Mesendoderm (in vitro differentiated cells): ENCODE data around the gene MCFD2.

ENCODE experiments used
- DNase-seq: peaks from one replicate; pipeline ENCODE4 v3.0.0; 2013
- H2AK5ac ChIP-seq: 2 replicates; pipeline ENCODE4 v1.6.1; 2013; ENCODE audit warnings: low read length, inconsistent platforms
- H2BK120ac ChIP-seq: 2 replicates; pipeline ENCODE4 v1.6.1; 2013; ENCODE audit warnings: low read depth, mild to moderate bottlenecking, low read length, moderate library complexity, mixed read lengths
- H2BK15ac ChIP-seq: replicated peaks from 2 replicates; pipeline ENCODE4 v1.6.1; 2013; ENCODE audit warnings: low read depth, mild to moderate bottlenecking, moderate library complexity
- H2BK5ac ChIP-seq: 2 replicates; pipeline ENCODE4 v1.6.1; 2013; ENCODE audit warnings: low read length, inconsistent platforms
- H3K18ac ChIP-seq: 2 replicates; pipeline ENCODE4 v1.6.1; 2013; ENCODE audit warnings: mild to moderate bottlenecking, low read length, mixed read lengths
- H3K23ac ChIP-seq: one replicate; pipeline ENCODE4 v1.6.1; 2013; ENCODE audit warnings: low read length
- H3K27ac ChIP-seq: 2 replicates; pipeline ENCODE4 v1.5.1; 2013; ENCODE audit warnings: low read depth, mild to moderate bottlenecking, inconsistent platforms, low read length, moderate library complexity
- H3K27me3 ChIP-seq: 2 replicates; pipeline ENCODE4 v1.6.1; 2013; ENCODE audit warnings: low read length, control low read depth, mild to moderate bottlenecking, inconsistent platforms; ENCODE audit not compliant: insufficient read depth, poor library complexity
- H3K36me3 ChIP-seq: 2 replicates; pipeline ENCODE4 v1.6.1; 2013; ENCODE audit warnings: low read length, inconsistent platforms; ENCODE audit not compliant: control insufficient read depth, insufficient read depth
- H3K4ac ChIP-seq: one replicate; pipeline ENCODE4 v1.6.1; 2013; ENCODE audit warnings: low read depth, mild to moderate bottlenecking, low read length, moderate library complexity
- H3K4me1 ChIP-seq: 2 replicates; pipeline ENCODE4 v1.6.1; 2013; ENCODE audit warnings: low read depth, low read length, inconsistent platforms; ENCODE audit not compliant: control insufficient read depth
- H3K4me2 ChIP-seq: 2 replicates; pipeline ENCODE4 v1.6.1; 2013; ENCODE audit warnings: low read length
- H3K4me3 ChIP-seq: 2 replicates; pipeline ENCODE4 v1.5.1; 2013; ENCODE audit warnings: mild to moderate bottlenecking, low read length
- H3K56ac ChIP-seq: one replicate; pipeline ENCODE4 v1.6.1; 2013; ENCODE audit warnings: low read length
- H3K79me1 ChIP-seq: 2 replicates; pipeline ENCODE4 v1.6.1; 2013; ENCODE audit warnings: low read length, inconsistent platforms
- H3K79me2 ChIP-seq: 2 replicates; pipeline ENCODE4 v1.6.1; 2013; ENCODE audit warnings: mild to moderate bottlenecking, low read length; ENCODE audit not compliant: control insufficient read depth, insufficient read depth
- H3K9ac ChIP-seq: 2 replicates; pipeline ENCODE4 v1.6.1; 2013; ENCODE audit warnings: low read length, inconsistent platforms
- H4K5ac ChIP-seq: one replicate; pipeline ENCODE4 v1.6.1; 2013; ENCODE audit warnings: low read length
- H4K8ac ChIP-seq: one replicate; pipeline ENCODE4 v1.6.1; 2013; ENCODE audit warnings: low read depth, mild to moderate bottlenecking, control low read depth, low read length, moderate library complexity
- WGBS: extraction: QIAGEN DNeasy Blood & Tissue Kit; methylation state at CpG from one replicate; pipeline ENCODE4 v1.1.7; 2013; ENCODE audit warnings: low lambda C conversion rate, missing lambda C conversion rate; ENCODE audit not compliant: insufficient coverage; ENCODE audit errors: extremely low coverage; 5-methylcytosine and 5-hydroxymethylcytosine counted together

MCFD2 gene

DNA sequence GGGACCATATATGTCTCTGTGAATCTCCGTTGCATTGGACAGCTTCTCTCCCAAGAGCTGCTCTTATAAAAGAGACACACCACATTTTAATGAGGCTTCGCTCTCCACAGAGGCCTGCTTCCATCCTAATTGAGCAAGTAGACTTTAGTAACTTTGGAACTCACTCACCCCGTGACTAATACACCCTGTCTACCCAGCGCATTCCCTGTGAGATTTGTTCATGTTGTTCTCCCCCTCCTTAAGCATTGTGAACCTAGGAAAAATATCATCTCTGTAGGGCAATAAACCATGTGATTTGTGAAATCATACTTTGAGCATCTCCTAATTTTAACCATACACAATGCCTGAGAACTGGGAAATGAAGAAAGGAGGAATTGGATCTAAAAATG is 56.9 kb downstream of the MCFD2 start:
- H3K4me2 ChIP-seq, result no peak overlapping the region
- no peak overlapping the region for H2BK5ac ChIP-seq
- no peak overlapping the region for H3K4me3 ChIP-seq
- no peaks in the 10 kb centered on the region for H3K27me3 ChIP-seq
- DNase-seq, result no peak
- no peaks in the 10 kb centered on the region for H3K36me3 ChIP-seq
- no peaks in the 10 kb centered on the region for H3K4me1 ChIP-seq
- no peak overlapping the region for H4K5ac ChIP-seq
- no peak overlapping the region for H3K18ac ChIP-seq
- no peak overlapping the region for H2AK5ac ChIP-seq
- H3K23ac ChIP-seq, result no peak overlapping the region
- no peak overlapping the region for H3K27ac ChIP-seq
- no peaks in the 10 kb centered on the region for H3K79me1 ChIP-seq
- no peak overlapping the region for H3K9ac ChIP-seq
- H2BK15ac ChIP-seq, result no peak overlapping the region
- no peak overlapping the region for H3K56ac ChIP-seq
- no CpG with 5 or more reads among the region's 4 CpGs for WGBS
- H3K79me2 ChIP-seq, result no peaks in the 10 kb centered on the region
- no peak overlapping the region for H4K8ac ChIP-seq
- H3K4ac ChIP-seq, result no peak overlapping the region
- H2BK120ac ChIP-seq, result no peak overlapping the region

DNA sequence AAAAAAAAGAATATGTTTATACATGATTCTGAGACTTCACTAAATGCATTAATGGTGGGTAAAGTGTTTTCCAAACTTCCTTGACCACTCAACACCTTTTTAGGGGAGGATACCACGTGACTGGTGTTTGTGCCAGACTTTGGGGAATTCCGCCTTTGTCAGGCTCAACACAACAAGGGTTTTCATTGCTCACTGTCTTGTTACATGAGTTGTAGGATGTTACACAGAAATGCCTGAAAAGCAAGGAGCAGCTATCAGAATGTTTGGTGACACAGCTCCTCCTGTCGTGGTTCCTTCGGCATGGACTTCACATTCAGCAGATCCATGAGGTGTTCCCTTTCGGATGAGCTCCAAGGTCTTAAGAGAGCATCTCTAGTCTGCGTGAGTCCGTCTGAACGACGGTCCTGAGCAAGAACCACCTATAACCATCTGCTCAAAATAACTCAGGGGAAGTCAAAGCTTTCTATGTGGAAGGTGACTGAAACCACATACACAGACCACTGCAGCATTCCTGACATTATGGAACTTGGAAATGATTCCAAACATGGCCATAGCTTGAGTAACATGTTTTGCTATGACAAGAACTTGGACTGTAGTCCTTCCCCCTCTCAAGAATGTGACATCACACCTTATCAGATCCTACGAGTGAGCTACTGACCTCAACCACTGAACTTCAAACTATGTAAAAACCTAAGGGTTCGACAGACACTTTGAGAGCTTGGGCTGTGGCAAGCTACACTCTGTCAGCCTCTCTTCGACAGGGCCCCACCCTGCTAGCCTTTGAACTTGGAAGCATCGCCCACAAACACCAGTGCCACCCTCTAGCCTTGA is 57.5 kb downstream of the MCFD2 start:
- Histone ChIP-seq H3K27ac (no peak overlapping the region), H3K23ac (no peak overlapping the region), H4K5ac (no peak overlapping the region), H2BK120ac (no peak overlapping the region), H3K4ac (no peak overlapping the region), H3K79me2 (no peaks in the 10 kb centered on the region), H2BK15ac (no peak overlapping the region), H3K56ac (no peak overlapping the region), H4K8ac (no peak overlapping the region), H3K79me1 (no peaks in the 10 kb centered on the region), H2BK5ac (no peak overlapping the region), H3K27me3 (no peaks in the 10 kb centered on the region), H3K4me1 (no peaks in the 10 kb centered on the region), H2AK5ac (no peak overlapping the region), H3K4me3 (no peak overlapping the region), H3K18ac (no peak overlapping the region), H3K9ac (no peak overlapping the region), H3K36me3 (no peaks in the 10 kb centered on the region), H3K4me2 (no peak overlapping the region)
- WGBS, result no CpG with 5 or more reads among the region's 13 CpGs
- DNase-seq, result no peak

DNA sequence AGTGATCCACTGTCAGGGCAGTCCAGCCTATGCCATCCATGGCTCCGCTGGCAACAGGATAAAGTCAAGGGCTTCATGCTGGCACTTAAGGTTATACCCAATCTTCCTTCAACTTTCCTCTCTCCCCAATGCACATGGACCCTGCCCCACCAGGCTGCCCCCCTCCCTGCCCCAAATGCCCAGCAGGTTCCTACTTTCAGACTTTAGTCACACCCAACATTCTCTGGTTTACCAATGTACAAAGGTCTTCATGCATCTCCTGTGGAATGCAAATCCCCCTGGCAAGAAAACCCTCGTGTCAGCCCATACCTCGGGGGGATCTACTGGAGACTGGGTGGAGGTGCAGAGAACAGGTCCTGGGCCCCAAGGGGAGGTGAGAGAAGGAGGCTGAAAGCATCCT is 59.3 kb downstream of the MCFD2 start:
- H3K27ac ChIP-seq, result no peak overlapping the region
- H2BK120ac ChIP-seq, result no peak overlapping the region
- WGBS, result no CpG with 5 or more reads among the region's 3 CpGs
- no peak overlapping the region for H3K56ac ChIP-seq
- no peak overlapping the region for H2BK5ac ChIP-seq
- H3K4me1 ChIP-seq, result no peaks in the 10 kb centered on the region
- H3K23ac ChIP-seq, result no peak overlapping the region
- no peak for DNase-seq
- no peak overlapping the region for H2BK15ac ChIP-seq
- H3K9ac ChIP-seq, result no peak overlapping the region
- no peak overlapping the region for H2AK5ac ChIP-seq
- H4K5ac ChIP-seq, result no peak overlapping the region
- no peaks in the 10 kb centered on the region for H3K79me2 ChIP-seq
- no peak overlapping the region for H3K4me2 ChIP-seq
- H3K18ac ChIP-seq, result no peak overlapping the region
- H3K36me3 ChIP-seq, result no peaks in the 10 kb centered on the region
- H3K4ac ChIP-seq, result no peak overlapping the region
- no peak overlapping the region for H3K4me3 ChIP-seq
- H4K8ac ChIP-seq, result no peak overlapping the region
- no peaks in the 10 kb centered on the region for H3K79me1 ChIP-seq
- no peaks in the 10 kb centered on the region for H3K27me3 ChIP-seq

DNA sequence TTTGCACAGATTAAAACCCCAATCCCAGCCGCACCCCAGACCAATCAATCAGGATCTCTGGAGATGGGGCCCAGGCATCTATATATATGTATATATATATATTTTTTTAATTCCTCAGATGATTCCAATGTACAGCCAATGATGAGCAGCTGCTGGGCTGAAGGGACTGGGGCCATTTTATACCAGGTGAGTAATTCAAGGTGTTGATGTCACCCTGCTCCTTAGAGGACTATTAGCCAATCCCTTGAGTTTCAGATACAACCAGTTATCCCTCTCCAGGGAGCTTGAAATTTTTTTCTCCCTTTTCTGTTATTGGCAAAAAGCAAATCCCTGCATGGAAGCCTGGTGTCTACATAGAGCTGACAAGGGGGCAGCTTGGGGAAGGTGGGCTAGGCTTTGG is 59.8 kb downstream of the MCFD2 start:
- Histone ChIP-seq H3K27ac (no peak overlapping the region), H3K4me3 (no peak overlapping the region), H3K56ac (no peak overlapping the region)

DNA sequence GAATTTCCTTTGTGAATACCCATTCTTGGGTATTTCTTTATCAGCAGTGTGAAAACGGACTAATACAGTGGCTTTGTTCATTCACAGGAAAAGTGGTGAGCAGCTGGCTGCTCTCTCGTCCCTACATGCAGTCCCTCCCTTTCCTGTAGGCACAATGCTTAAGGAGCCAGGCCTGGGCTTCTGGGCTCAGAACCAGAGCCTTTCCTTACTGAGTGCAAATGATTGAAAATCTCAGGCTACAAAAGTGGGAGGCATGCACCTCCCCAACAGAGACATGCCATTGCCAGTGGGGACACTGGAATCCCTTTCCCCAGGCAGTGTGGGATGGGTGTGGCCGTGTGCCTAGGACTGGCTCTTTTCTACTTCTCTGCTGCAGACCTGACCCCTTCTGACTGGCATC is 61.3 kb downstream of the MCFD2 start:
- Histone ChIP-seq H3K18ac (no peak overlapping the region), H3K79me2 (no peaks in the 10 kb centered on the region), H3K4me3 (no peak overlapping the region), H3K27ac (no peak overlapping the region), H4K5ac (no peak overlapping the region), H4K8ac (no peak overlapping the region), H3K27me3 (no peaks in the 10 kb centered on the region), H2AK5ac (no peak overlapping the region), H3K79me1 (no peaks in the 10 kb centered on the region), H3K4me1 (no peaks in the 10 kb centered on the region), H3K23ac (no peak overlapping the region), H3K56ac (no peak overlapping the region), H2BK120ac (no peak overlapping the region), H3K4me2 (no peak overlapping the region), H3K36me3 (no peaks in the 10 kb centered on the region), H2BK15ac (no peak overlapping the region), H3K9ac (no peak overlapping the region), H3K4ac (no peak overlapping the region), H2BK5ac (no peak overlapping the region)
- no peak for DNase-seq
- no CpG with 5 or more reads among the region's 3 CpGs for WGBS

More for the DNA sequence above, 59.8 kb downstream of the MCFD2 start:
- H2BK15ac ChIP-seq, result no peak overlapping the region
- no peak overlapping the region for H4K5ac ChIP-seq
- H4K8ac ChIP-seq, result no peak overlapping the region
- no peak overlapping the region for H3K9ac ChIP-seq
- no peak overlapping the region for H3K18ac ChIP-seq
- H3K4ac ChIP-seq, result no peak overlapping the region
- H3K79me2 ChIP-seq, result no peaks in the 10 kb centered on the region
- no peaks in the 10 kb centered on the region for H3K36me3 ChIP-seq
- H2AK5ac ChIP-seq, result no peak overlapping the region
- no peaks in the 10 kb centered on the region for H3K4me1 ChIP-seq
- H3K27me3 ChIP-seq, result no peaks in the 10 kb centered on the region
- H3K79me1 ChIP-seq, result no peaks in the 10 kb centered on the region
- H3K4me2 ChIP-seq, result no peak overlapping the region
- H3K23ac ChIP-seq, result no peak overlapping the region
- H2BK120ac ChIP-seq, result no peak overlapping the region
- WGBS, result no CpG with 5 or more reads among the region's 1 CpG
- no peak for DNase-seq
- H2BK5ac ChIP-seq, result no peak overlapping the region

DNA sequence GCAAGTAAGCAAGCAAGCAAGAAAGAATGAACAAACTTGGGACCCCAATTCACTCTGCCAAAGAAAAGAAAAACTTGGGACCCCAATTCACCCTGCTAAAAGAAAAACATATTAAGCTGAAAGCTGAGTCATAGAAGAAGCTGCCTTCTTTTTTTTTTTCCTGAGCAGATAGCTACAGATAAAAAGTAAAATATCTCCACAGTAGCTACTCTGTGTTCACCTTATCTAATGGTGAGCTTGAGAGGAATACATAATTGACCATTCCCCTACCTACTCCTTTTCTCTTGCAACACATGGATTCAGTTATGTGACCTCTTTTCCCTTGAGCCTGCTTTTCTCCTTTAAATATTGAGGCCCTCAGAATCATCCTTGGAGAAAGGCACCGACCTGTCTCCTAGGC is 63.0 kb downstream of the MCFD2 start:
- Histone ChIP-seq H2AK5ac (no peak overlapping the region), H3K4me1 (no peaks in the 10 kb centered on the region), H2BK15ac (no peak overlapping the region), H3K4ac (no peak overlapping the region), H3K27me3 (no peaks in the 10 kb centered on the region), H3K4me2 (no peak overlapping the region), H3K79me2 (no peaks in the 10 kb centered on the region), H3K18ac (no peak overlapping the region), H3K23ac (no peak overlapping the region), H3K79me1 (no peaks in the 10 kb centered on the region), H3K27ac (no peak overlapping the region), H2BK5ac (no peak overlapping the region), H4K8ac (no peak overlapping the region), H3K36me3 (no peaks in the 10 kb centered on the region), H2BK120ac (no peak overlapping the region), H3K9ac (no peak overlapping the region), H3K4me3 (no peak overlapping the region), H4K5ac (no peak overlapping the region), H3K56ac (no peak overlapping the region)
- no CpG with 5 or more reads among the region's 1 CpG for WGBS
- no peak for DNase-seq
